ENCODE results near the gene ZNF600.
"Not testable (repeated sequence)": the region's sequence is repeated elsewhere in the genome, so short reads cannot be mapped to it uniquely, and the experiment has no call there.

The ZNF600 gene

DNA sequence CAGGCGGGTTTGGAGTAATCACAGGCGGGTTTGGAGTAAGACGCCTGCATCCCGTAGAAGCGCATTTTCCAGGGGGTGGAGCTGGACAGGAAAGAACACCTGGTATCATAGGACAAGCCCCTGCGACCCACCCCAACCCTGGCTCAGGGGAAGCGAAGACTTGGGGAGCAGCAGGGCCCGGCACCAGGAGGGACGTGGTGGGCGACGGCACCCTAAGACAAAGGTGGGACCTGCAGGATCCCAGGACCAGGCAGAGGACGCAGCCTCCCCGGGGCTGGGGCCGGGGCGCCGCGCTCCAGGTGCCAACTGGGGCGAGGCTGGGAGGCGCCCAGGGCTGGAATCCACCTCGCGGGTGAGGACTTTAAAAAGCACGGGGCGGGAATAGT is 520 bp downstream of the ZNF600 start:
- peak overlapping the region; percentile 90 for H3K4me3 ChIP-seq (ENCODE audit: low read length)

DNA sequence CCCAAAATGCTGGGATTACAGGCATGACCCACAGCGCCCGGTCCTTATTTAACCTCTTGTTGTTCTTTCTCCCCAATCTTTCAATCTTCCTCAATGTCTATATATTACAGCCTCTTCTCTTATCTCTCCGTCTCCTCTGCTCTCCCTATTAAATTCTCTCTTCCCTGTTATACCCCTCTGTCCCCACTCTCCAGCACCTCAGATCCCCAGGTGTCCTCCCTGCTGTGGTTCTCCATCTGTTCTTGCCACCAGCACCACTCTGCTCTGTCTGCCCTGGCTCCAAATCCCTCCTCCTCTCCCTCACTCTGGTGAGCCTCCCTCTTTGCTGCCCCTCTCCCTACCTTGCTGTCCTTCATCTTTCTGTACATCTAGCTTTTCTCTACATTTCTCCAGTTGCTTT is 1.1 kb downstream of the ZNF600 start:
- Histone ChIP-seq H3K4me1 (ENCODE audit: insufficient read depth, low read length) (no peaks in the 10 kb centered on the region), H3K4me3 (ENCODE audit: low read length) (peak overlapping the region; percentile 90), H3K9ac (ENCODE audit: low read depth, low read length) (no peak overlapping the region)

More for the DNA sequence above, 520 bp downstream of the ZNF600 start:
- Histone ChIP-seq H3K9me3 (ENCODE audit: insufficient read depth, low read depth, low read length) (no peaks in the 10 kb centered on the region), H3K27me3 (ENCODE audit: insufficient read depth, low read length) (peaks cover 21% of the 10 kb centered on the region; the same call in 1 of the 2 replicates), H3K4me1 (ENCODE audit: insufficient read depth, low read length) (no peaks in the 10 kb centered on the region), H3K36me3 (ENCODE audit: insufficient read depth, low read depth, low read length) (no peaks in the 10 kb centered on the region), H3K9ac (ENCODE audit: low read depth, low read length) (peak overlapping the region; percentile 74; the same call in 1 of the 2 replicates), H3K27ac (ENCODE audit: low read length) (no peak overlapping the region)

DNA sequence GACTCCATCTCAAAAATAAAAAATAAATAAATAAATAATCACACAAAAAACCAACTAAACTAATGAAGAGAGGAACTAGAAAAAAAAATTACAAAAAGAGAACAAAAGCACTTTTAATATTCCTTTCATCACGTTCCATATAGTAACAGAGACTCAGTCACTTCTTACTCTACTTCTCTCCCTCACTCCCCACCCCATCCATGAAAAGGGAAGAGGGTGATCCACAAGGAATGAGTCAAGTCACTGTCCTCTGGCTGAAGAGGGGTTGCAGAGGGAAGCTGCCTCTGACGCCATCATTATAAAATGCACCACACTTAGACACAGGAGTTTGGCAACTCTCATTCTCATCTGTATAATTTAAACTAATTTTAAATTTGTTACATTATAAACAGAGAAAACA is 3.7 kb downstream of the ZNF600 start:
- peaks cover 17% of the 10 kb centered on the region; the same call in 1 of the 2 replicates for H3K27me3 ChIP-seq (ENCODE audit: insufficient read depth, low read length)
- H3K4me1 ChIP-seq (ENCODE audit: insufficient read depth, low read length); H3K36me3 ChIP-seq (ENCODE audit: insufficient read depth, low read depth, low read length); H3K4me3 ChIP-seq (ENCODE audit: low read length); H3K27ac ChIP-seq (ENCODE audit: low read length); H3K9ac ChIP-seq (ENCODE audit: low read depth, low read length); H3K9me3 ChIP-seq (ENCODE audit: insufficient read depth, low read depth, low read length): not testable (repeated sequence)

More for the DNA sequence above, 1.1 kb downstream of the ZNF600 start:
- H3K27me3 ChIP-seq (ENCODE audit: insufficient read depth, low read length) = peaks cover 21% of the 10 kb centered on the region; the same call in 1 of the 2 replicates
- no peak overlapping the region for H3K27ac ChIP-seq (ENCODE audit: low read length)
- no peaks in the 10 kb centered on the region for H3K36me3 ChIP-seq (ENCODE audit: insufficient read depth, low read depth, low read length)
- no peaks in the 10 kb centered on the region for H3K9me3 ChIP-seq (ENCODE audit: insufficient read depth, low read depth, low read length)

DNA sequence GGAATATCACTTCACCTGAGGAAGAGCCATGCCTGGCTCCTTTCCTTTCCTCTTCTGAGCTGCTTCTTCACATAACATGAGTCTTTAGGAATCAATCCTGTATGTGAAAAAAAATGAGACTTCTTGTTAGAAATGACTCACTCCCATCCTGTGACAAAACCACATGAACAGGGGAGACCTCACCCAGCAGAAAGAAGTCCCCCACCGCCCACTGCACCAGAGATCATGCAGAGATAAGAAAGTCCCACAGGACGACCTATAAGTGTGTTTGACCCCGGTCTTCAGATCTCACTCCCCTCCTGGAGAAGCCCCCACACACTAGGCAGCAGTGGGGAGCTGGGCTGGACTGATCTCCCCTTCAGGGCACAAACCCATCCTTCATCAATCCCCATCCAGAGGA is 7.8 kb downstream of the ZNF600 start:
- Histone ChIP-seq H3K9ac (ENCODE audit: low read depth, low read length) (no peak overlapping the region), H3K4me3 (ENCODE audit: low read length) (no peak overlapping the region), H3K36me3 (ENCODE audit: insufficient read depth, low read depth, low read length) (no peaks in the 10 kb centered on the region), H3K4me1 (ENCODE audit: insufficient read depth, low read length) (no peaks in the 10 kb centered on the region), H3K27ac (ENCODE audit: low read length) (no peak overlapping the region), H3K27me3 (ENCODE audit: insufficient read depth, low read length) (no peaks in the 10 kb centered on the region), H3K9me3 (ENCODE audit: insufficient read depth, low read depth, low read length) (no peaks in the 10 kb centered on the region)

DNA sequence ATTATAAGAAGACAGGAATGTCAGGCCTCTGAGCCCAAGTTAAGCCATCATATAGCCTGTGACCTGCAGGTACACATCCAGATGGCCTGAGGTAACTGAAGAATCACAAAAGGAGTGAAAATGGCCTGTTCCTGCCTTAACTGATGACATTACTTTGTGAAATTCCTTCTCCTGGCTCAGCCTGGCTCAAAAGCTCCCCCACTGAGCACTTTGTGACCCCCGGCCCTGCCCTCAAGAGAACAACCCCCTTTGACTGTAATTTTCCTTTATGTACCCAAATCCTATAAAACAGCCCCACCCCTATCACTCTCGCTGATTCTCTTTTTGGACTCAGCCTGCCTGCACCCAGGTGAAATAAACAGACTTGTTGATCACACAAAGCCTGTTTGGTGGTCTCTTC is 30.1 kb downstream of the ZNF600 start:
- H3K9ac ChIP-seq (ENCODE audit: low read depth, low read length); H3K4me1 ChIP-seq (ENCODE audit: insufficient read depth, low read length); H3K27me3 ChIP-seq (ENCODE audit: insufficient read depth, low read length); H3K4me3 ChIP-seq (ENCODE audit: low read length); H3K9me3 ChIP-seq (ENCODE audit: insufficient read depth, low read depth, low read length); H3K36me3 ChIP-seq (ENCODE audit: insufficient read depth, low read depth, low read length); H3K27ac ChIP-seq (ENCODE audit: low read length): not testable (repeated sequence)

- H3K9me3 ChIP-seq (ENCODE audit: insufficient read depth, low read depth, low read length) = no peaks in the 10 kb centered on the region
- no peaks in the 10 kb centered on the region for H3K4me1 ChIP-seq (ENCODE audit: insufficient read depth, low read length)
- H3K9ac ChIP-seq (ENCODE audit: low read depth, low read length) = no peak overlapping the region
- H3K36me3 ChIP-seq (ENCODE audit: insufficient read depth, low read depth, low read length) = no peaks in the 10 kb centered on the region
- no peak overlapping the region for H3K4me3 ChIP-seq (ENCODE audit: low read length)
- H3K27ac ChIP-seq (ENCODE audit: low read length) = no peak overlapping the region
- H3K27me3 ChIP-seq (ENCODE audit: insufficient read depth, low read length) = no peaks in the 10 kb centered on the region; the same call in 1 of the 2 replicates
These were observed 36.8 kb downstream of the ZNF600 start for GRCh38 chr19:52749780-52750179.

- Histone ChIP-seq H3K27me3 (ENCODE audit: insufficient read depth, low read length) (no peaks in the 10 kb centered on the region; the same call in 1 of the 2 replicates), H3K27ac (ENCODE audit: low read length) (no peak overlapping the region), H3K4me3 (ENCODE audit: low read length) (peak overlapping the region; percentile 67; the same call in 1 of the 2 replicates), H3K36me3 (ENCODE audit: insufficient read depth, low read depth, low read length) (no peaks in the 10 kb centered on the region), H3K4me1 (ENCODE audit: insufficient read depth, low read length) (no peaks in the 10 kb centered on the region), H3K9ac (ENCODE audit: low read depth, low read length) (no peak overlapping the region; the same call in 1 of the 2 replicates), H3K9me3 (ENCODE audit: insufficient read depth, low read depth, low read length) (no peaks in the 10 kb centered on the region)
These were observed 38.1 kb downstream of the ZNF600 start for GRCh38 chr19:52748336-52748950.

DNA sequence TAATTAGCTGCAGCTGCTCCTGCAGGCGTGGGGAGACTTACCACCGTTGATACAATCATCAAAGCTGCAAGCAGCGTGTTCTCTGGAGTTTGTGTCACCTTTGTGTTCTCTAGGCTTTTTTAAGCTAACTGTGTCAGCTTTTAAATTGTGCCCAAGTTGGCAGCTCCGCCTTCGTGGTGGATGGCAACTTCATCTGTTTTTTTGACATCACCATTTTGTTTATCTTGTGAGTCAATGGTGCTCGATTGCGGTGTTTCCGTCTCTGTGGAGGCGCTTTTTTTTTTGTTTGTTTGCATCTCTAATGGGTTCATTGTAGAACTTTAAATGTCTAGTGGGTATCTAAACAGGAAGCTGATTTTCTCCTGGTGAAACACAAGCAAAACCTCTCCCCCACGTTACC is 40.7 kb downstream of the ZNF600 start:
- H3K27me3 ChIP-seq (ENCODE audit: insufficient read depth, low read length); H3K9me3 ChIP-seq (ENCODE audit: insufficient read depth, low read depth, low read length); H3K4me3 ChIP-seq (ENCODE audit: low read length); H3K36me3 ChIP-seq (ENCODE audit: insufficient read depth, low read depth, low read length); H3K27ac ChIP-seq (ENCODE audit: low read length); H3K4me1 ChIP-seq (ENCODE audit: insufficient read depth, low read length); H3K9ac ChIP-seq (ENCODE audit: low read depth, low read length): not testable (repeated sequence)

DNA sequence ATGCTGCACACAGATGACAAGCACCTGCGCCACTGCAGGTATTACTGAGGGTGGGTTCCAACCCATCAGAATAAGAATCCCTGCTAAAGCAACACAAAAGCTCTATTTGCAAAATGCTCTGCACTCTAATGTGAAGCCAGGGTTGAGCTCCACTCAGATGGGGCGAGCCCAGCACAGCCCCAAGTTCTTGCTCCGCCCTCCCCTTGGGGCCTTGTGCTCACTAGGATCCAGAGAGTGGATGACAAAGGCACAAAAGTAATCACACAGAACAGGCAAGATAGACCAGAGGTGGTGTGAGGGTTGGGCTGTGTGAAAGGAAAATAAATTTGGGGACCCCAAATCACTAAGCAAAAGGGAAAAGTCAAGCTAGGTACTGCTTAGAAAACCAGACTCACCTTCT is 43.5 kb downstream of the ZNF600 start:
- no peak overlapping the region for H3K9ac ChIP-seq (ENCODE audit: low read depth, low read length)
- H3K9me3 ChIP-seq (ENCODE audit: insufficient read depth, low read depth, low read length) = no peaks in the 10 kb centered on the region
- 0 out of 2 replicates have a peak, but pooled peaks cover 5% of the 10 kb centered on the region for H3K4me1 ChIP-seq (ENCODE audit: insufficient read depth, low read length)
- H3K36me3 ChIP-seq (ENCODE audit: insufficient read depth, low read depth, low read length) = no peaks in the 10 kb centered on the region
- H3K27me3 ChIP-seq (ENCODE audit: insufficient read depth, low read length) = no peaks in the 10 kb centered on the region
- no peak overlapping the region for H3K27ac ChIP-seq (ENCODE audit: low read length)
- no peak overlapping the region for H3K4me3 ChIP-seq (ENCODE audit: low read length)

DNA sequence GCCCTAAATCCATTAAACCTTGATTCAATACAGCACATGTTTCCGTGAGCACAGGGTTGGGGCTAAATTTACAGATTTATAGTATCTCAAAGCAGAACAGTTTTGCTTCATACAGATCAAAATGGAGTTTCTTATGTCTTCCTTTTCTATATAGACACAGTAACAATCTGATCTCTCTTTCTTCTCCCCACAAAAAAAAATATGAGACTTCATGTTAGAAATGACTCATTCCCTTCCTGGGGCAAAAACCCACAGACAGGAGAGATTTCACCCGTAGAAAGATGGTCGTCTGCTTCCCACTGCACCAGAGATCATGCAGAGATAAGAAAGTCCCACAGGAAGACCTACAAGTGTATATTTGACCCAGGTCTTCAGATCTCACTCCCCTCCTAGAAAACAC is 44.1 kb downstream of the ZNF600 start:
- Histone ChIP-seq H3K36me3 (ENCODE audit: insufficient read depth, low read depth, low read length) (no peaks in the 10 kb centered on the region), H3K27ac (ENCODE audit: low read length) (no peak overlapping the region), H3K9ac (ENCODE audit: low read depth, low read length) (no peak overlapping the region), H3K4me3 (ENCODE audit: low read length) (no peak overlapping the region), H3K9me3 (ENCODE audit: insufficient read depth, low read depth, low read length) (no peaks in the 10 kb centered on the region), H3K4me1 (ENCODE audit: insufficient read depth, low read length) (0 out of 2 replicates have a peak, but pooled peaks cover 5% of the 10 kb centered on the region), H3K27me3 (ENCODE audit: insufficient read depth, low read length) (no peaks in the 10 kb centered on the region)

GRCh38 chr19:52741951-52742485 is 44.6 kb downstream of the ZNF600 start:
- Histone ChIP-seq H3K27me3 (ENCODE audit: insufficient read depth, low read length) (no peaks in the 10 kb centered on the region), H3K9me3 (ENCODE audit: insufficient read depth, low read depth, low read length) (no peaks in the 10 kb centered on the region), H3K4me1 (ENCODE audit: insufficient read depth, low read length) (0 out of 2 replicates have a peak, but pooled peaks cover 5% of the 10 kb centered on the region), H3K27ac (ENCODE audit: low read length) (no peak overlapping the region), H3K36me3 (ENCODE audit: insufficient read depth, low read depth, low read length) (no peaks in the 10 kb centered on the region), H3K4me3 (ENCODE audit: low read length) (no peak overlapping the region), H3K9ac (ENCODE audit: low read depth, low read length) (no peak overlapping the region)

DNA sequence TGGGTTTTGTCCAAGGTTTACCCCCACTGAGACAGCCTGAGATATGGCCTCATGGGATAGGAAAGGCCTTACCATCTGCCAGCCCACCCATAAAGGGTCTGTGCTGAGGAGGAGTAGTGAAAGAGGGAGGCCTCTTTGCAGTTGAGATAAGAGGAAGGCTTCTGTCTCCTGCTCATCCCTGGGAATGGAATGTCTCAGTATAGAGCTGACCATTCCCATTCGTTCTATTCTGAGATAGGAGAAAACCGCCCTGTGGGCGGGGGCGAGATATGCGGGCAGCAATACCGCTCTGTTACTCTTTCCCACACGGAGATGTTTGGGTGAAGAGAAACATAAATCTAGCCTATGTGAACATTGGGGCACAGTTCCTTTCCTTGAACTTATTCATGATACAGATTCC is 45.2 kb downstream of the ZNF600 start:
- not testable (repeated sequence) for H3K36me3 ChIP-seq (ENCODE audit: insufficient read depth, low read depth, low read length); H3K27me3 ChIP-seq (ENCODE audit: insufficient read depth, low read length); H3K4me3 ChIP-seq (ENCODE audit: low read length); H3K4me1 ChIP-seq (ENCODE audit: insufficient read depth, low read length); H3K9me3 ChIP-seq (ENCODE audit: insufficient read depth, low read depth, low read length); H3K27ac ChIP-seq (ENCODE audit: low read length); H3K9ac ChIP-seq (ENCODE audit: low read depth, low read length)

Data from iPS-20b (cell line).